Subcutaneous adipose tissue (tissue), 4 donors: ENCODE measurements around the gene MIPOL1. TPM values are rescaled to one million over a fixed set of nuclear protein-coding genes. Genes with fewer than 3 reads are reported as not detected.

Experiments
- CTCF ChIP-seq: fragments of 450-650 bp; IDR thresholded peaks from one replicate; pipeline ENCODE4 v1.5.1; 2016; ENCODE audit warnings: low read depth, mild to moderate bottlenecking, control low read depth, antibody characterized with exemption, moderate library complexity
- total RNA-seq, 4 donors: library from RNA; depleted of rRNA; stranded (reverse); fragments of >200 nt; gene quantifications; one replicate each; pipeline ENCODE4 v1.1.0, GENCODE V29; 2016

The MIPOL1 gene
- total RNA-seq, 4 donors from 2014 or later, result 7.6 to 20.9 (median 11.1) TPM

DNA sequence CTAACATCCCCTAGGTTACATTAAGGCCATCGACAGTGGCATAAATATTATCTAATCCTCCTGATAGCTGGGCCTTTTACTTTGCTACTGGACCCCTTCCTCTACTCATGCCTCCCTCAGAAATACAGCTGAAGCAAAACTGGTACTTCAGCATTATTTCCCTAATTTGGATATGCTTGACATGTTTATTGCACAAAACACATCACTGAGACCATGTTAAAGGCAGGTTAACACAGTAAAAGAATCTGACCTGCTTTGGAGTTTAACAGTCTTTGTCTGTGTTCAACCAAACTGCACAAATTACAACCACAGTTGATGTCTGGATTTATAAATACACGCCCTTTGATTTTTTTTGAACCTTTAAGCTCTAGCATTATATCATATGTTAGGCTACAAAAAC is 240.7 kb downstream of the MIPOL1 start:
- TF ChIP-seq CTCF, result no peak

- no peak for TF ChIP-seq CTCF
Measured at GRCh38 chr14:37443461-37443860, 245.7 kb downstream of the MIPOL1 start.

GRCh38 chr14:37447883-37448391 is 250.2 kb downstream of the MIPOL1 start:
- TF ChIP-seq CTCF, result no peak

DNA sequence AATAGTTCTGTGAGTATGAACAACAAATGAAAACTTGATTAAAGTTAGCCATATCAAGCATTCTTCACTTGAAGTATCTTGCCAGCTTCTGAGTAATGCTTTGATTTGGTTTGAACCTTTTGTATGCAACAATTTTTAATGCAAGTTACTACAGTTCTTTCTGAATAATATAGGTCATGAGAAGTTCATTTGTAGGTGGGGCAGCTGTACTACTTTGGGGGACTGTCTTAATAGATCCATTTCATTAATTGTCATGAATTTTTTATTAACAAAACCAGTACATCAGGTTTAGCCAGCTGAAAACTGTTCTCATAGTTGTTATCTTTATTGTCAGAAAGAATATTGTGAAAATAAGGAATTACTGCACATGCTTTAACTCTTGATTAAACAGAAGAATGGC is 254.6 kb downstream of the MIPOL1 start:
- TF ChIP-seq CTCF, result no peak

DNA sequence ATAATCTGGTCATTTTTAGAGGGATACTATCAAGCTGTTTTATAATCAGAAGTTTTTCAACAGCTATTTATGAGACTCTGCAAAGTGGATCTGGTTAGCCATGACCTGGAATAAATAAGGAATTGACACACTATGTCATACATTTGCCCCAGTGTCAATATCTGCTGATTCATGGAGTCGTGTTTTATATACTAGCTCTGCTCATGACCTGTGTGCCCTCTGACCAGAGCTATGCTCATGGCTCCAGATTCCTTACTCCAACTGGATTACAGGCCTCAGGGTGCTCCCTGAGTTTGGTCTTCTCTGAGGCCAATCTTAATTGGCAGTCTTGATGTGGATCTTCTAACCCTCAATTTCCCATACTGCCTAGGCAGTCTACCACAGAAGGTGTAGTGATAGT is 256.2 kb downstream of the MIPOL1 start:
- TF ChIP-seq CTCF, result no peak

DNA sequence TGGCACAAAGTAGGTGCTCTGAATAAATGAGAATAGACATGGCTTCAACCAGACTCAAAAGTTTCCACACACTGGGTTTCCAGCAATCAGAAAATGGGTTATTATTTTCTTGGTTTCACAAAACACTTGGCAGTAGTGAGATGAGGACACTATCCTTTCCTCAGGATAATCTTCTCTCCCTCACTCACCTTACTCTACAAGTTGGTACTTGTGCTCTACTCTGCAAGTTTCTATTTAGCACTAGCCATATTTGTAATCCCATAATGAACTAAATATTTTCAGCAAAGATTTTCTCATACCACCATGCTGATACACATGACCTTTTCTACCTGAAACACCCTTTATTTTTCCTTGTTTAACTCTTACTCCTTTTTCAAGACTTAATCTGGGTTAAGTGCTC is 259.6 kb downstream of the MIPOL1 start:
- TF ChIP-seq CTCF, result no peak

- TF ChIP-seq CTCF, result no peak
Measured at GRCh38 chr14:37464192-37464858, 266.6 kb downstream of the MIPOL1 start.
